HepG2 (cell line): Measurements from ENCODE around the gene DCUN1D2. TPM values are rescaled to one million over a fixed set of nuclear protein-coding genes. Genes with fewer than 3 reads are reported as not detected.

Experiments
- ATF6 ChIP-seq: sonication (generic); formaldehyde crosslinking; conservative IDR thresholded peaks from 2 replicates; pipeline ENCODE4 v1.4.0; 2020; ENCODE audit warnings: missing genetic modification reagents
- CAMTA2 ChIP-seq: sonication (generic); formaldehyde crosslinking; IDR thresholded peaks from 2 replicates; pipeline ENCODE4 v1.4.0; 2020; ENCODE audit warnings: mild to moderate bottlenecking, missing genetic modification reagents, borderline replicate concordance
- CSRNP2 ChIP-seq: sonication (generic); formaldehyde crosslinking; conservative IDR thresholded peaks from 2 replicates; pipeline ENCODE4 v1.8.0; 2022; ENCODE audit warnings: low read depth, missing genetic modification reagents
- E2F5 ChIP-seq: sonication (generic); formaldehyde crosslinking; conservative IDR thresholded peaks from 2 replicates; pipeline ENCODE4 v1.4.0; 2020; ENCODE audit warnings: missing genetic modification reagents
- FLYWCH1 ChIP-seq: sonication (generic); formaldehyde crosslinking; IDR thresholded peaks from 2 replicates; pipeline ENCODE4 v1.8.1; 2023; ENCODE audit warnings: mild to moderate bottlenecking, missing genetic modification reagents
- GRHL1 ChIP-seq: sonication (generic); formaldehyde crosslinking; conservative IDR thresholded peaks from 2 replicates; pipeline ENCODE4 v1.8.0; 2022; ENCODE audit warnings: missing genetic modification reagents
- IKZF4 ChIP-seq: sonication (generic); formaldehyde crosslinking; IDR thresholded peaks from 2 replicates; pipeline ENCODE4 v1.5.1; 2020; ENCODE audit warnings: borderline replicate concordance, mild to moderate bottlenecking, low read depth, missing genetic modification reagents; ENCODE audit errors: not compliant biosample characterization
- MAZ ChIP-seq, 2 experiments: sonication (generic) in 1 of 2; formaldehyde crosslinking in 1 of 2; IDR thresholded peaks; 2 replicates each; pipeline versions ENCODE4 v1.5.0 to v1.6.1; 2012 to 2020; ENCODE audit warnings: low read depth in 2 of 2, mild to moderate bottlenecking in 2 of 2, borderline replicate concordance in 1 of 2, improper control_type of control experiment in 1 of 2, low read length in 1 of 2, missing genetic modification reagents in 1 of 2, moderate library complexity in 1 of 2
- PHF5A ChIP-seq: IDR thresholded peaks from one replicate; pipeline ENCODE4 v1.6.1; 2018; ENCODE audit warnings: low read depth, missing genetic modification reagents; ENCODE audit not compliant: unreplicated experiment
- SPEN ChIP-seq: sonication (generic); formaldehyde crosslinking; IDR thresholded peaks from 2 replicates; pipeline ENCODE4 v1.5.1; 2020; ENCODE audit warnings: low read depth, mild to moderate bottlenecking, missing genetic modification reagents
- ZBTB46 ChIP-seq: sonication (generic); formaldehyde crosslinking; IDR thresholded peaks from 2 replicates; pipeline ENCODE4 v1.4.0; 2020; ENCODE audit warnings: mild to moderate bottlenecking, missing genetic modification reagents, borderline replicate concordance
- ZNF253 ChIP-seq: sonication (generic); formaldehyde crosslinking; IDR thresholded peaks from 2 replicates; pipeline ENCODE4 v1.8.0; 2022; ENCODE audit warnings: mild to moderate bottlenecking, missing genetic modification reagents, borderline replicate concordance
- ZNF496 ChIP-seq: sonication (generic); formaldehyde crosslinking; IDR thresholded peaks from 2 replicates; pipeline ENCODE4 v1.8.1; 2023; ENCODE audit warnings: mild to moderate bottlenecking, moderate library complexity, missing genetic modification reagents; ENCODE audit not compliant: insufficient replicate concordance
- ZNF580 ChIP-seq: IDR thresholded peaks from 2 replicates; pipeline ENCODE4 v1.6.1; 2016; ENCODE audit warnings: low read depth, borderline replicate concordance
- polyA plus RNA-seq, 8 experiments: library from polyadenylated mRNA; depleted of rRNA in 3 of 8; stranded (reverse) in 7 of 8; unstranded in 1 of 8; fragments of >200 nt; fragmentation: Illumina TruSeq in 4 of 8; extraction: Trizol in 4 of 8; gene quantifications; 2 replicates each; pipeline versions ENCODE4 v1.2.1 to v1.2.3, GENCODE V29; 2011 to 2016; ENCODE audit warnings: low read depth in 4 of 8, missing spikeins in 1 of 8, mixed read lengths in 1 of 8; ENCODE audit not compliant: insufficient read depth in 1 of 8
- total RNA-seq, 5 experiments: library from RNA; depleted of rRNA; stranded (reverse); fragments of >200 nt; fragmentation: Illumina TruSeq; extraction: Trizol; gene quantifications; 2 replicates each; pipeline ENCODE4 v1.2.3, GENCODE V29; 2016; ENCODE audit warnings: low read depth in 1 of 5

DCUN1D2 gene
- total and polyA plus RNA-seq, 2 of the 13 experiments (the other 11 are each of a cell fraction or from before 2014, with no cell fraction given) = 9.1 to 9.6 TPM

- no peak for TF ChIP-seq CSRNP2 (CRISPR knock-in tag)
- no peak for TF ChIP-seq SPEN (CRISPR knock-in tag)
- no peak for TF ChIP-seq MAZ (IDR thresholded peaks at IDR 0.05; ENCODE audit: borderline replicate concordance, low read depth, low read length)
- TF ChIP-seq MAZ (CRISPR knock-in tag; IDR thresholded peaks at IDR 0.05; ENCODE audit: low read depth) = no peak
- TF ChIP-seq ZNF253 (CRISPR knock-in tag) = no peak
- TF ChIP-seq ZBTB46 (CRISPR knock-in tag) = no peak
- TF ChIP-seq FLYWCH1 (CRISPR knock-in tag) = no peak
- no peak for TF ChIP-seq GRHL1 (CRISPR knock-in tag)
- TF ChIP-seq ZNF496 (CRISPR knock-in tag) = no peak
- TF ChIP-seq E2F5 (CRISPR knock-in tag) = no peak
- TF ChIP-seq ATF6 (CRISPR knock-in tag) = no peak
- TF ChIP-seq PHF5A (CRISPR knock-in tag) = no peak
- TF ChIP-seq IKZF4 (CRISPR knock-in tag) = no peak
- TF ChIP-seq CAMTA2 (CRISPR knock-in tag) = no peak
- TF ChIP-seq ZNF580 = no peak
These were observed 2.9 kb upstream of the DCUN1D2 start (continued) for GRCh38 chr13:113493315-113493951.
